HG03175 (cell line): ENCODE measurements around the gene TADA2A.
"Not testable (repeated sequence)": the region's sequence is repeated elsewhere in the genome, so short reads cannot be mapped to it uniquely, and the experiment has no call there.

Experiments
- ATAC-seq: cut with Tn5 transposase; IDR thresholded peaks from one replicate; pipeline ENCODE4 v1.9.1; 2021; ENCODE audit warnings: mild to moderate bottlenecking, moderate library complexity; ENCODE audit not compliant: unreplicated experiment

Gene TADA2A

DNA sequence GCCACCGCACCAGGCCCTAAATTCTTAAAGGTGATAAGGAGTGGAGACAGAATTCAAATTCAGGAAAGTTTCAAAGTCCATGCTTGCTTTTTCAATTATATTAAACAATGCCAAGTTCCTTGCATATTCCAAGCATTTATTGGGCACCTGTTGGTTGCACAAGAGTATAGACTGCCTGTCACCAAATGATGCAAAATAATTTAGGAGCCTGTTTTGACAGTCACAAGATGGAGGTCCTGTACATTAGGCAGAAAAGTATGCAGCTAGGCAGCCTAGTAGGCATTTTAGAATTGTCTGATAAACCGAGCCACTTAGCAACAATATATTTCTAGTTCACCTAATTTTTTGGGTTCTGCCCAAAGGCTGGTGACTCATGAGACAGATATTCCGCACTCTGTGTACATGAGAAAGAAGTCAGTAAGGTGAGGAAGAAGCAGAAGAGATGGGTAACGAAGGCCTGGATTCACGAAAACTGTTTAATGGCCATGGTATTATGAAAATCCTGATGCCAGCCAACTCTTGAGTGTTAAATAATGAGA lies 7.4 kb upstream of the TADA2A start:
- no peak for ATAC-seq

- ATAC-seq, result no peak
Observed at GRCh38 chr17:37400505-37400904, 6.2 kb upstream of the TADA2A start.

GRCh38 chr17:37405522-37405921 lies 1.2 kb upstream of the TADA2A start:
- not testable (repeated sequence) for ATAC-seq

- peak; percentile 31 for ATAC-seq
Observed at GRCh38 chr17:37405955-37406634, 591 bp upstream of the TADA2A start.

- not testable (repeated sequence) for ATAC-seq
Observed at GRCh38 chr17:37408145-37408479, 1.4 kb downstream of the TADA2A start.

GRCh38 chr17:37410357-37410756 lies 3.7 kb downstream of the TADA2A start:
- ATAC-seq, result no peak

DNA sequence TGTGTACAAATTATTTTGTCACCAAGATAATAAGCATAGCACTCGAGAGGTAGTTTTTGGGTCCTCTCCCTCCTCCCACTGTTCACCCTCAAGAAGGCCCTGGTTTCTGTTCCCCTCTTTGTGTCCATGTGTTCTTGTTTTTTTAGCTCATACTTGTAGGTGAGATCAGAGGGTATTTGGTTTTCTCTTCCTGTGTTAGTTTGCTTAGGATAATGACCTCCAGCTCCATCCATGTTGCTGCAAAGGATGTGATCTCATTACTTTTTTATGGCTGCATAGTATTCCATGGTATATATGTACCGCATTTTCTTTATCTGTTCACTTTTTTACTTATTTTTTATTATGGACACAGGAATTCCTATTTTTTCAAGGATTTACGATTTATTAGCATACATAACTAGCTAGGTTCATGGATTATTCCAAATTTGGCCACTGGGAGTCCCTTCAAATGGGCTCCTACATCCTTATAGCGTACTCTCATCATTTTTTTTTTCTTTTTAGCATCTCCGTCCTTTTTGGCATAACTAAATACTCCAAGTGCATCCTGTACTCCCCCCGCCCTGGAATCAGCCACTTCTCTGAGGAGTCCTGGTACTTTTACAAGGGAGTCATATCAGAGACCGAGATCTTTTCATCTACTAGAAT lies 7.3 kb downstream of the TADA2A start:
- ATAC-seq, result no peak

DNA sequence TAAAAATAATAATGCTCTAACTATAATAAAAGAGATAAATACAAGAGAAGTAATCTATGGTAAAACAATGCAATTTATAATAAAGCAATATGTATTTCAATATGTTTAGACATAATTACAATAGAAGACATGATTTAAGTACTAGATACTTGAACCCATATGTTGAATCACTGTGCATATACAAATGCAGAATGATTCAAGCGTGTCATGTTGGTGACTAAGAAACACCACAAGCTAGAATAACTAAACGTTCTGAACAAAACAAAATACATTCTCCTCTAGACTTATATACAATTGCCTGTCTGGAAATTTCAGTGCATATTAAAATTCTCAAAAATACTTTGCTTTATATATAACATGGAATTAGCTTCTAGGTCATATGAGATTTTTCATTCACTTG lies 11.2 kb downstream of the TADA2A start:
- ATAC-seq, result no peak

DNA sequence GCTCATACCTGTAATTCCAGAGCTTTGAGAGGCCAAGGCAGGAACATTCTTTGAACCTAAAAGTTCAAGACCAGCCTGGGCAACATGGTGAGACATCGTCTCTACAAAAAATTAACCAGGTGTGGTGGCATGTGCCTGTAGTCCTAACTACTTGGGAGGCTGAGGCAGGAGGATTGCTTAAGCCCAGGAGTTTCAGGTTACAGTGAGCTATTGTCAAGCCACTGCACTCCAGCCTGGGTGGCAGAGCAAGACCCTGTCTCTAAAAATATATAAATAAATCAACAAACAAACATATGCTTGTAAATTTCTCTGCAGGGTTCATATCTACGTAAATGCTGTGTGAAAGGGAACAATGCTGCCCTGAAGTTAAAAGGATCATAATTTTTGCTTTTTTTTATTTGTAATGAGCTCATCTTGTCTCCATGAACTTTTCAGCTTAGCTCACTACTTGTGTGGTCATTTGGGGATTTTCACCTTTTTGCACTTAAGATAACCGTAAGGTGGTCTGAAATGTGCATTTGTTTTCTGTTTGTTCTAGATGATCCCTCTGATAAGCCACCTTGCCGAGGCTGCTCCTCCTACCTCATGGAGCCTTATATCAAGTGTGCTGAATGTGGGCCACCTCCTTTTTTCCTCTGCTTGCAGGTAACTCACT lies 16.4 kb downstream of the TADA2A start:
- no peak for ATAC-seq

DNA sequence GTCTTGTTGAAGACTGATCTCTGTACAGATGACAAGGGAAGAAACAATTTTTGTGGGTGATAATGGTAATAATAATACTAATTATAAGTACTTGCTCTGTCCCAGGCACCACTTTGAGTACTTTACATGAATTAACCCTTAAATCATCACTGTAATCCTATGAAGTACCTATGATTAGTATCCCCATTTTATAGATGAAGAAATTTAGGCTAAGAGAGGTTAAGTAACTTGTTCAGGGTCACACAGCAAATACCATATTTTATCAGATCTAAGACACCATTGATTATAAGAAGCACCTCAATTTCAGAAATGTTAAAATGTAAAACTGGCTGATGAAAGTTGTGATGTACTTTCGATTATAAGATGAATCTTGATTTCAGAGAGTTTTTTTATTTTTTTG lies 18.6 kb downstream of the TADA2A start:
- ATAC-seq, result no peak

DNA sequence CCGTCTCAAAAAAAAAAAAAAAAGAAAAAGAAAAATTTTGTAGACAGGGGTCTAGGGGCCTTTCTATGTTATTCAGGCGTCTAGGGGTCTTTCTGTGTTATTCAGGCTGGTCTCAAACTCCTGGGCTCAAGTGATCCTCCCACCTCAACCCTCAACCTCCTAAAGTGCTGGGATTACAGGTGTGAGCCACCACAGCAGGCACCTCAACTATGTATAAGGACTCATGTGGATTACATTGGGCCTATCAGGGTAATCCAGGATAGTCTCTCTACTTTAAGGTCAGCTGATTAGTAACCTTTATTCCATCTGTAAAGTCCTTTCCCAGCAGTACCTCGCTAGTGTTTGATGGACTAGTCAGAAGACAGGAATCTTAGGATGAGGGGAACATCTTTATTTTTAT lies 22.4 kb downstream of the TADA2A start:
- no peak for ATAC-seq

DNA sequence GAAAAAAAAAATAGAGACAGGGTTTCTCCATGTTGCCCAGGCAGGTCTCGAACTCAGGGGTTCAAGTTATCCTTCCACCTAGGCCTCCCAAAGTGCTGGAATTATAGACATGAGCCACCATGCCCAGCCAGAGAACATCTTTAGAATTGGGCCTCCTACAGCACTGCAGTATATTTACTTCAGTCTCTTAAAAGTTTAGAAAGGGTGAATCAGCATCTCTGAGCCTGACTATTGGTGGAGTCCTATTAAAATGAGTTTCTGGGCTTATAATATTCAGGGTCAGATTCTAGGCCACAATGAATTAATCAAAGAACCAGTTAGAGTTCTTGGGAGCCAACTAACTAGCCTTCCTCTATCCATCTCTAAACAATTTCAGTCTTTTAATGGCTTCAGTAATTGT lies 22.8 kb downstream of the TADA2A start:
- no peak for ATAC-seq

DNA sequence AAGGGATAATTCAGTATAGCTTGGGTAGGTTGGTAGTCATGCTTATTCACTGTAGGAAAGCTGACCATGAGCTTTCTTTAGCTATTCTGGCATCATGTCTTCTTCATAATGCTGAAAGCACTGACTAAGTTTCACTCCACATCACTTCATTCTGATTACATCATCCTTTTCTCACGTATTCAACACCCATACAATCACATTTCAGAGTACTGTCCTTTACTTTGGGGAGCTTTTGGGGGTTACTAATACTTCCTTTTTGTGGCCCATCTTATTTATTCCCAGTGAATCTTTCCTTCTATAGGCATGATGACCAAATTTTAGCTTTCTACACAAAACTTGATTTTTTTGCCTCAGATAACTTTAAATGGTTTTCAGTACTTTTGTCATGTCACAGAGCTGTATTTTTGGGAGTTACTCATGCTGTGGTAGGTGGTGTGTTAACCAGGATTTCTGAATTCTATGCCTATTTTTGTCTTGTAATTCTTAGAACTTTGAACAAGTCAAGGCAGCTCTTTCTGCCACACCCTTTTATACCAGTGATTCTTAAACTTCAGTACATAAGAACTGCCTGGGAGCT lies 23.5 kb downstream of the TADA2A start:
- ATAC-seq, result no peak

DNA sequence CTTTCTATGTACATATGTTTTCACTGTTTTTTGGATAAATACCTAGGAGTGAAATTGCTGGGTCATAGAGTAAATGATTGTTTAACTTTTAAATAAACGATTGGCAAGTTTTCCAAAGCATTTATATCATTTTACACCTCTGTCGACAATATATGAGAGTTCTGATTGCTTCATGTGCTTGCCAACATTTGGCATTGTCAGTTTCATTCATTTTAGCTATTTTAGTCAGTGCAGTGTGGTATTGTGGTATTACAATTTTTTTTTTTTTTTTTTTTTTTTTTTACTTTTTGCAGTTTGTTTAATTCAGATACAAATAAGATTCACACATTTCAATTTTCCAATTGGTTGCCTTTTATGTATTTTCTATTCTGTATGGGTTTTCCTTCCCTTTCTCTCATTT lies 26.0 kb downstream of the TADA2A start:
- ATAC-seq, result no peak

GRCh38 chr17:37438141-37438540 lies 31.5 kb downstream of the TADA2A start:
- no peak for ATAC-seq

DNA sequence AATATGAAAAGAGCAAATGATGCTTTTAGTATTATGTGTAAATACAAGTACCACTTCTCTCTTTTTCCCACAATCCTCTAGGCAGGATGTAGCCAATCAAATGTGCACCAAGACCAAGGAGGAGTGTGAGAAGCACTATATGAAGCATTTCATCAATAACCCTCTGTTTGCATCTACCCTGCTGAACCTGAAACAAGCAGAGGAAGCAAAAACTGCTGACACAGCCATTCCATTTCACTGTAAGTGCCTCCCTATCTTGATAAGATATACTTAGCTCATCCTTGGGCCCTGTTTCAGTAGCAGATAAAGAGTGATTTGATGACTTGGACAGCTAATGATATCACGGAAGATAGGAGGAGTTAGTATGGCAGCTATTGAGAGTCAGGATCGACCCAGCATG lies 33.7 kb downstream of the TADA2A start:
- no peak for ATAC-seq

DNA sequence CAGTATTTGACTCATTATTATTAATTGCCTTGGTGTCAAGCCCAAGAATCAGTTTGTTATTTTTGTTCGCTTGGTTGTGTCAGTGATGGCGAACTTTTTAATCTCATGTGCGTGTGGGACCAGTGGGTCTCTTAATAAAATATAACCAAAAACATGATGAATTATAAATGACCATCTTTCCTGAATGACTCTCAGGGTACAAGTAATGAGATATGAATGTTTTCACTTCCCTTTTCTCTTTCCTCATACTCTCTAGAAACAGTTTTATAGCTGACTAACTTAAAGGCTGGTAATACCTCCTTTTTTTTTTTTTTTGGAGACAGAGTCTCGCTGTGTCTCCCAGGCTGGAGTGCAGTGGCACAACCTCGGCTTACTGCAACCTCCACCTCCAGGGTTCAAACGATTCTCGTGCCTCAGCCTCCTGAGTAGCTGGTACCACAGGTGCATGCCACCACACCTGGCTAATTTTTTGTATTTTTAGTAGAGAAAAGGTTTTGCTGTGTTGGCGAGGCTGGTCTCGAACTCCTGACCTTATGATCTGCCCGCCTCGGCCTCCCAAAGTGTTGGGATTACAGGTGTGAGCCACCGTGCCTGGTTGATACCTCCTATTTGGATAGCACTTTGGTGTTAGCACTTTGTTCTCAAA lies 34.8 kb downstream of the TADA2A start:
- ATAC-seq, result not testable (repeated sequence)

DNA sequence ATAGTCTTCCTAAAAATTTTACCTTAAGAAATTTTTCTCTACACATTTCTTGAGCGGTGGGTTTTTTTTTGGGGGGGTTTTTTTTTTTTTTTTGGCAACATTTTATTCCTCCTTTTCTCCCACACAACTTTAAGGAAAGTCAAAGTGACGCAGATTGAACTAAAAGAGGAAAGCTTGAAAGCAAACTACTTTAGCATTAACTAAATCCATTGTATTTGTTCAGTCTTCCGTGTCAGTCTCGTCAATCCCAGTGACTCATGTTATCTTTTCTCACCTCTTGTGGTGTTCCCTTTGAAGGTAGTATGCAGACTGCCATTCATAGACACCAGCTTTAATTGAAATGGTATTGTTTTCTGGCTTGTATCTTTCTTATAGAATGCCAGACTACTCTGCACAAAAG lies 39.3 kb downstream of the TADA2A start:
- ATAC-seq, result no peak

- ATAC-seq, result no peak
Observed at GRCh38 chr17:37447641-37448040, 41.0 kb downstream of the TADA2A start.

DNA sequence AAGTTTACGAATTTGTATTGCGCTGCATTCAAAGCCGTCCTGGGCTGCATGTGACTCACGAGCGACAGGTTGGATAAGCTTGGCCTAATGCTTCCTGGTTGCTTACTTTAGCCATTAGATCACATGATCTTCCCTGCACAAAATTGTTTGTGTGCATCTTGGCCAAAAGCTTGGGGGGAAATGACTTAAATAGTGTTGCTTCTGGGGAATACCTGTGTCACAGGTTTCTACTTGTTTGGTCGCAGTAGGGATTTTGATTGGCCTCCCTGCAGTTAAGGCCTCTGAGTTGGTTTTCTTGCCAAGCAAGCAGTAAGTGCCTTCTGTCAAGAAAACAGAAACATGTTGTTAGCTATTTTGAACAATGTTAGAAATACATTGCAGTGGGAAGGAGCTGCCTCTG lies 43.4 kb downstream of the TADA2A start:
- no peak for ATAC-seq

- ATAC-seq, result not testable (repeated sequence)
Observed at GRCh38 chr17:37457801-37458200, 51.1 kb downstream of the TADA2A start.
